Measurements from ENCODE around the gene TMEM198. TPM values are rescaled to one million over a fixed set of nuclear protein-coding genes. Genes with fewer than 3 reads are reported as not detected.
A peak's percentile ranks its signal among the peaks of the same experiment; 100 is the strongest.

The TMEM198 gene
- total RNA-seq, 1 experiment from 2014 or later: 2.3 TPM

- Histone ChIP-seq H3K27me3 (ENCODE audit: control insufficient read depth, insufficient read depth, low read length) (no peaks in the 10 kb centered on the region), H3K4me1 (ENCODE audit: control insufficient read depth, insufficient read depth, low read length) (peaks cover 15% of the 10 kb centered on the region), H3K36me3 (ENCODE audit: control insufficient read depth, insufficient read depth, low read length) (peaks cover 3% of the 10 kb centered on the region; the same call in 1 of the 2 replicates), H3K9me3 (ENCODE audit: control insufficient read depth, insufficient read depth, low read depth, low read length) (no peaks in the 10 kb centered on the region), H3K4me3 (ENCODE audit: low read depth in 2 of 2, low read length in 2 of 2) (peak overlapping the region; percentile 71 to 95), H3K27ac (ENCODE audit: low read length) (peak overlapping the region; percentile 96; the same call in 1 of the 2 replicates)
- POLR2A ChIA-PET: no interaction called here
- BruUV-seq (replicated peaks): no TSS peak
- intact Hi-C loops (cut with micrococcal nuclease; ENCODE audit: unreplicated experiment): no loop called here
- ATAC-seq (no peak), DNase-seq (ENCODE audit: low read depth, low spot score) (no peak)
- in situ Hi-C loops (cut with HindIII; ENCODE audit: low pct_unique_long_range_greater_than_20kb, low sequenced_read_pairs): no loop called here
- TF ChIP-seq TCF7L2 (IDR thresholded peaks at IDR 0.05; ENCODE audit: low read depth, low read length): no peak
- no peak for TF ChIP-seq CTCF (IDR thresholded peaks at IDR 0.05)
- TF ChIP-seq SIN3A (IDR thresholded peaks at IDR 0.05; ENCODE audit: borderline replicate concordance, insufficient read depth, low read depth, low read length): no peak
- TF ChIP-seq REST (IDR thresholded peaks at IDR 0.05; ENCODE audit: insufficient read depth in 1 of 2, low read depth in 2 of 2, low read length in 1 of 2): no peak
- no peak for TF ChIP-seq POLR2AphosphoS5 (IDR thresholded peaks at IDR 0.05; ENCODE audit: low read depth, low read length)
- CTCF ChIA-PET: interaction anchor here (2.3 to 3.6 kb wide), 2 partner anchors 12 to 33 kb away, joined by 24 to 36 read pairs; no protein-coding TSS in a partner anchor
Measured at GRCh38 chr2:219496825-219497494, 46.9 kb upstream of the TMEM198 start.

GRCh38 chr2:219497495-219498279 lies 46.1 kb upstream of the TMEM198 start:
- POLR2A ChIA-PET: interaction anchor here (0.9 kb wide), 1 partner anchor 9 kb away, joined by 3 read pairs; no protein-coding TSS in a partner anchor
- DNase-seq (ENCODE audit: low read depth, low spot score) (no peak), ATAC-seq (peak; percentile 84)
- in situ Hi-C loops (cut with HindIII; ENCODE audit: low pct_unique_long_range_greater_than_20kb, low sequenced_read_pairs): no loop called here
- H3K9me3 ChIP-seq (ENCODE audit: control insufficient read depth, insufficient read depth, low read depth, low read length): no peaks in the 10 kb centered on the region
- no peaks in the 10 kb centered on the region for H3K27me3 ChIP-seq (ENCODE audit: control insufficient read depth, insufficient read depth, low read length)
- H3K36me3 ChIP-seq (ENCODE audit: control insufficient read depth, insufficient read depth, low read length): peaks cover 3% of the 10 kb centered on the region; the same call in 1 of the 2 replicates
- TF ChIP-seq SIN3A (IDR thresholded peaks at IDR 0.05; ENCODE audit: borderline replicate concordance, insufficient read depth, low read depth, low read length): no peak
- TF ChIP-seq CTCF (IDR thresholded peaks at IDR 0.05): no peak
- TF ChIP-seq POLR2AphosphoS5 (IDR thresholded peaks at IDR 0.05; ENCODE audit: low read depth, low read length): peak; percentile 62
- TF ChIP-seq REST (IDR thresholded peaks at IDR 0.05; ENCODE audit: insufficient read depth in 1 of 2, low read depth in 2 of 2, low read length in 1 of 2): 0 out of 4 replicates have a peak, but pooled peaks of 1 of the 2 experiments have one; percentile 6
- no peak for TF ChIP-seq TCF7L2 (IDR thresholded peaks at IDR 0.05; ENCODE audit: low read depth, low read length)
- no TSS peak for BruUV-seq (replicated peaks)
- H3K27ac ChIP-seq (ENCODE audit: low read length): peak overlapping the region; percentile 96
- CTCF ChIA-PET: interaction anchor here (1.5 to 3.0 kb wide), 4 partner anchors 12 to 32 kb away, joined by 7 to 27 read pairs (median 12); no protein-coding TSS in a partner anchor
- intact Hi-C loops (cut with micrococcal nuclease; ENCODE audit: unreplicated experiment): no loop called here
- peaks cover 15% of the 10 kb centered on the region for H3K4me1 ChIP-seq (ENCODE audit: control insufficient read depth, insufficient read depth, low read length)
- H3K4me3 ChIP-seq (ENCODE audit: low read depth in 2 of 2, low read length in 2 of 2): peak overlapping the region; percentile 71 to 95
